GM18861 (cell line): ENCODE measurements around the gene PM20D2.

Experiments
- ATAC-seq: cut with Tn5 transposase; IDR thresholded peaks from one replicate; pipeline ENCODE4 v1.9.1; 2021; ENCODE audit not compliant: unreplicated experiment

The PM20D2 gene

DNA sequence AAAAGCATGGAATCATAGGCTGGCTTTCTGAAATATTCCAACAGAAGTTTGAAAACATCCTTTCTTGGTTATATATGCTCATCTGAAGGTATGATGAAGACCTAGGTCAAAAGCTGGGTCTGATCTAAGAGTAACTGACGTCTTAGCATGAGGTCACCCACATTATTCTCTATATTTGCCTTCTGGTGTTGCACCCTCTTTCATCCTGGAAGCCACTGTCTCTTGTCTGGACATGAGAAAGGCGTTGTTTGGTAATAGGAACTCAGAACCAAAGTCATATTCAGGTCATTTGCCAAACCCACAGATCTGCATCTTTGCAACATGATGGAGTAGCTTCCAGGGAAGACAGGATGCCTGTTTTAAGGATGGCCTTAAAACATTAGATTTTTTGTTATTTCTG lies 53.7 kb downstream of the PM20D2 start:
- ATAC-seq = no peak

DNA sequence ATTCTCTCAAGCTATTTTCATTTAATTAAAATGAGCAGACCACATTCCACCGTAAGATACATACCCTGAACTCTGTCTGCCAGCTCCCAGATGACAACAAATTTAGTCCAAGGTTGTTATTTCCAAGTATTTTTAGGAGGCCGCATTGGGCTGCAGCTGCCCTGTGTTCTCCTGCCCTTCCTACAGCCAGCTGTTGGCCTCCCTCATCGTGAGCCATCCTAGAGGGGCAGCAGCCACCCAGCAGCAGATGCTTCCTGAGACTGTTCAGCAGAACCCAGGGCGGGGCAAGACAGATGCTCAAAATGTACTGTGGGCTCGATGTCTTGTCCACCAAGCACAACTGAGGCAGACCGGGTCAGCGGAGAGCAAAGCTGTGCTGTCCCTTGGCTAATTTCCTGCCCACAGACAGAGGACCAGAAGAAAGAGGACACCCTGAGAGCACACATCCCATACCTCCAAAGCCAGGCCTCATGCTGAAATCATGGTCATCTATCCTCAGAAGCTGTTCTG lies 54.9 kb downstream of the PM20D2 start:
- ATAC-seq = no peak

DNA sequence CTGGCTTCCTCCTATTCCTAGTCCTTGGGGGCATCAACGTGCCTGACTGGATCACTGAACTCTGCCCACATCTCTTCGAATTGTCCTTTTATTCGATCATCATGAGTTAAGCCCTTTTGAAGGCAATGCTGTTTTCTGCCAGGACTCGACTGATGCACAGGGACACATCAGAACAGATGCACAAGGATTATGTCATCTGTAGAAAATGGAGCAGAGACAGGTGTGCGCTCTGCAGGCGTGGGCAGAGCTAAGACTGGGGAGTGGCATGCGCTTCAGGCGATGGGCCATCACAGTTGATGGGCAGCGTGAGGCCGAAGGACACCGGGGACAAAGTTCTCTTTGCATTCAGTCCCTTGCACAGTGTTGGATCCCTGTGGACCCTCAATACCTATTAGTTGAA lies 58.2 kb downstream of the PM20D2 start:
- no peak for ATAC-seq

DNA sequence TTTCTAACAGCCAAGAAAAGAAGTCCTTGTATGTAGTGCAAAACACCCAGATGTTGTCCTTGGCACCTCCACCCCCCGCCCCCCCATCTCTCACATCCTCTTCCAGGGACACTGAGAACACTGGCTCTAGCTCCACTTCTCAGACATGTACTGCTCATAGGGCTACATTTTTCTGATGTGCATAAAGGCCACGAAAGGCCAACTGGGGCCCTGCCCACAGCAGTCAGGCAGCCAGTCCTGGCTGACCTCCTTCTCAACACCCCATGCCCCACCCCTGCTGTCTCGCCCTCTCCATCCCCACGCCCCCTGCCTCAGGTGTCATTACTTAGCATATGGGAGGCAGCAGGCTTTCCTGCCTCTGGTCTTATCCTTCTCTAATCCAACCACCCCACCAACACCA lies 60.0 kb downstream of the PM20D2 start:
- no peak for ATAC-seq

DNA sequence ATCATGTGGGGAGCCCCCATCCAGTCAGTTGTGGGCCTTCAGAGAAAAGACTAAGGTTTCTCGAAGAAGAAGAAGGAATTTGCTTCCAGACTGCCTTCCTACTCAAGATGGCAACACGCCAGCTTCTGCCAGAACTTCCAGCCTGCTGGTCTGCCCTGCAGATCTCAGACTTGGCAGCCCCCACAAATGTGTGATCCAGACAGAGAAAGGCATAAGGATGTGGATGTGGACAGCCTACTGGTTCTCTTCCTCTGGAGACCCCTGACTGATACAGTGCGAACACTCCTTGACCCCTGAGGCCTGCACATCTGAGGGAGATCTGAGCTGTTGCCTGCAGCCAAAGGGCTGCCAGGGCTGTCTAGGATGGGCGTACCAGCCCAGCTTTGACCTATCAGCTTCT lies 62.7 kb downstream of the PM20D2 start:
- ATAC-seq = no peak

DNA sequence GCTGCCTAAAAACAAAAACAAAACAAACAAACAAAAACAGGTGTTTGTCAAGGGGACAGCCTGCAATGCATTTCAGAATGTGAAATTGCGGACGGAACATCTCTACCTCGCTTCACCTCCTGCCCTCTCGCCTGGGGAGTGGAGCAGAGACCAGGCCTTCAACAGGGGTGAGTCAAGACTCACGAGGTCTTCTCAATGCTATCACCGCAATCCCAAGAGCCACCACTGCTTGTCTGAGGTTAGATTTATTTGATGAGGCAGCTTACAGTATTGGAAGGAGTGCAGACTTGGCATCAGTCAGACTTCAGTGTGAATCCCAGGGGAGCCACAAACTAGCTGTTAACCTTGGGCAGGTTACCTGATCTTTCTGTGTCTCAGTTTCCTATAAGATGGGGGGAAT lies 63.6 kb downstream of the PM20D2 start:
- no peak for ATAC-seq

DNA sequence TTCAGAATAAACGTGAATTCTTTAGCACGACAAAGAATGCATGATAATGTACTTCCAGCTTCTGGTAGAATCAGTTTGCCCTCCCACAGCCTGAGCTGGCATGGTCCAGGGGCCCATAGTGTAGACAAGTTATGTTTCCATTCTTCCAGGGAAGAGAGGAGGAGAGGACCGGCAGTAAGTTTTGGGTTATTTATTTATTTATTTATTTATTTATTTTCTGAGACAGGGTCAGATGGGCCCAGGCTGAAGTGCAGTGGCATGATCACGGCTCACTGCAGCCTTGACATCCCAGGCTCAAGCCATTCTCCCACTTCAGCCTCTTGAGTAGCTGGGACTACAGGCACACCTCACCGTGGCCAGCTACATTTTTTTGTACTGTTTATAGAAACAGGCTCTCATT lies 66.6 kb downstream of the PM20D2 start:
- no peak for ATAC-seq

DNA sequence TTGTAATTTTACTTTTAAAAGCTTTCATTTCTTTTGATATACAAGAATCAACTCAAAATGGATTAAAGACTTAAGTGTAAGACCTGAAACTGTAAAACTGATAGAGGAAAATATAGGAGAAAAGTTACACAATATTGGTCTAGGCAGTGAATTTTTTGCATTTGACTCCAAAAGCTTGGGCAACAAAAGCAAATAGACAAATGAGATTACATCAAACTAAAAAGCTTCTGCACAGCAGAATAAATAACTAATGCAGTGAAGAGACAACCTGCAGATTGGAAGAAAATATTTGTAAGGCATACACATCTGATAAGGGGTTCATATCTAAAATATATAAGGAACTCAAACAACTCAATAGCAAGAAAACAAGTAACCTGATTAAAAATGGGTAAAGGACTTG lies 68.3 kb downstream of the PM20D2 start:
- no peak for ATAC-seq
